WI38 (cell line): ENCODE results near the gene ZNF195.
"Not testable (repeated sequence)": the region's sequence is repeated elsewhere in the genome, so short reads cannot be mapped to it uniquely, and the experiment has no call there.

Source experiments
- H3K4me3 ChIP-seq: 2 replicates; pipeline ENCODE4 v1.5.1; 2011; ENCODE audit warnings: low read depth, mild to moderate bottlenecking, control low read depth, low read length
- TF ChIP-seq, protein P1 (sequence below): IDR thresholded peaks from 2 replicates; pipeline ENCODE4 v1.5.1; 2012; ENCODE audit warnings: low read depth, mild to moderate bottlenecking, control low read depth, low read length

ZNF195 gene

DNA sequence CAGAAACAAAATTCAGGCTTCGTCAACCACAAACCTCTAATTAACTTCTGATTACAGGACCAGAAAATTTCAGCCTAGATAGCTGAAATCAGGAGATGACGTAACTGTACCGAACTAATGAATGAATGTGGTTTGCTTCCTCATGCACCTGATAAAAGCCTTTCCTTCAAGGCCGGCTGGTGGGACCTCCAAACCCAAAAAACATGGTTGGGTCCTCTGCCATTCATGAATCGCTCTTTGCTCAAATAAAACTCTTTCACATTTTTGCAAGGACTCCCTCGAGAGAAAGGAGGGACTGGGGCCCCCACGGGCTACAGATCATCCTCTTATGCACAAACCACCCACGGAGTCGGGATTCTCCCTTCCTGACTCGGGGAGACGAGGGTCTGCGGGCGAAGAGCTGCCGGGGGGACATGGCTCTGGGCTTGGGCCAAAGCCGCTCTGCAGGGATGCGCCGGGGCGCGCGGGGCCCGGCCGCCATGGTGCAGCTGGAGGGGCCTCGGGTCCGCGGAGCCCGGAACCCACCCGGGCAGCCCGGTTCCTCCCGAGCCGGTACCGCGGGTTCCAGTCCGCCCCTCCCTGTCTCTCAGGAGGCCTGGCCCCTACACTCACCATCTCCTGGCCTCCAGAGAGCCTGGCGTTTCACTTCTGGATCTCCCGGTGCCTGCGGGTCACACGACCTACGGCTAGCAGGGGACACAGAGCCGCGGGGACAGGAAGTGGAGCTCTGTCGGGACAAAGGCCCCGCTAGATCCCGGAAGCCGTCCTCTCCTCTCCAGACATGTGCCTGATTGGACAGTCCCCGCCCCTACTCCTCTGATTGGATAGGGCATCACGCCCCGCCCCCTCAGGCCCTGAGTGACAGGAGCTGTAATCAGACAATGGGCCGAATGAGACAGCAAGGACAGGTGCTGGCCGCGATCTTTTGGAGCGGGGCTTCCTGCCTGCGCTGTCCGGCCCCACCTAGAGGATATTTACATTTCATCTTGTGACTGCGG is at the start of gene ZNF195:
TSS of gene ZNF195 (minus strand) at position 721 of the 998 bp plus-strand sequence. CDS start at position 615, 106 bp downstream.
- TF ChIP-seq, protein P1, sequence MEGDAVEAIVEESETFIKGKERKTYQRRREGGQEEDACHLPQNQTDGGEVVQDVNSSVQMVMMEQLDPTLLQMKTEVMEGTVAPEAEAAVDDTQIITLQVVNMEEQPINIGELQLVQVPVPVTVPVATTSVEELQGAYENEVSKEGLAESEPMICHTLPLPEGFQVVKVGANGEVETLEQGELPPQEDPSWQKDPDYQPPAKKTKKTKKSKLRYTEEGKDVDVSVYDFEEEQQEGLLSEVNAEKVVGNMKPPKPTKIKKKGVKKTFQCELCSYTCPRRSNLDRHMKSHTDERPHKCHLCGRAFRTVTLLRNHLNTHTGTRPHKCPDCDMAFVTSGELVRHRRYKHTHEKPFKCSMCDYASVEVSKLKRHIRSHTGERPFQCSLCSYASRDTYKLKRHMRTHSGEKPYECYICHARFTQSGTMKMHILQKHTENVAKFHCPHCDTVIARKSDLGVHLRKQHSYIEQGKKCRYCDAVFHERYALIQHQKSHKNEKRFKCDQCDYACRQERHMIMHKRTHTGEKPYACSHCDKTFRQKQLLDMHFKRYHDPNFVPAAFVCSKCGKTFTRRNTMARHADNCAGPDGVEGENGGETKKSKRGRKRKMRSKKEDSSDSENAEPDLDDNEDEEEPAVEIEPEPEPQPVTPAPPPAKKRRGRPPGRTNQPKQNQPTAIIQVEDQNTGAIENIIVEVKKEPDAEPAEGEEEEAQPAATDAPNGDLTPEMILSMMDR: no peak
- peak within 1 kb of the TSS; percentile 86 for H3K4me3 ChIP-seq

DNA sequence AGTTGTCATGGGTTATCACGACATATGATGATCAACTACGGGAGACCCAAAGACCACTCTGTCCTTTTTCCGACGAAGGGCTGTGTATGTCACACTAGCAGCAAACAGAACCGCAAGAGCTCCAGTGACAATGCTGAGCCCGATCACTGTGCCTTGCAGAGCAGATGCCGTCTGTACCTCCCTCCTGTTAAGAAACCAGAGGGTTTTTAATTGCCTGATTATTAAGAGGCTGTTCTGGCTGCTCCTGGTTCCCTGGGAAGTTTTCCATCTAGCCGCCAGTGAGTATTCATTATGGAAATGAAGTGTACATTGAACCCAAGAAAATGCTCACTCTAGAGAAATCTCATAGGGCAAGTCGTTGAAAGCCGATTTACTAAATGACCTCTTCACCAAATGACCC is 49.1 kb upstream of the ZNF195 start:
- H3K4me3 ChIP-seq: not testable (repeated sequence)

DNA sequence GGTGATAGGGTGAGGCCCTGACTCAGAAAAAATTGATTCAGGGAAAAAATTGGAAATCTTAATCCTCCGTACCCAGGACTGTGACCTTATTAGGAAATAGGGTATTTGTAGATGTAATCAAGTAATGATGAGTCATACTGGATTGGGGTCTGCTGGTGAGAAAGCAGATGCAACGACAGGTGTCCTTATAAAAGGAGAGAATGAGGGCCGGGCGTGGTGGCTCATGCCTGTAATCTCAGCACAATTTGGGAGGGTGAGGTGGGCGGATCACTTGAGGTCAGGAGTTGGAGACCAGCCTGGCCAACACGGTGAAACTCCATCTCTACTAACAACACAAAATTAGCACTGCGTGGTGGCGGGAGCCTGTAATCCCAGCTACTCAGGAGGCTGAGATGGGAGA is 47.6 kb upstream of the ZNF195 start:
- not testable (repeated sequence) for H3K4me3 ChIP-seq

DNA sequence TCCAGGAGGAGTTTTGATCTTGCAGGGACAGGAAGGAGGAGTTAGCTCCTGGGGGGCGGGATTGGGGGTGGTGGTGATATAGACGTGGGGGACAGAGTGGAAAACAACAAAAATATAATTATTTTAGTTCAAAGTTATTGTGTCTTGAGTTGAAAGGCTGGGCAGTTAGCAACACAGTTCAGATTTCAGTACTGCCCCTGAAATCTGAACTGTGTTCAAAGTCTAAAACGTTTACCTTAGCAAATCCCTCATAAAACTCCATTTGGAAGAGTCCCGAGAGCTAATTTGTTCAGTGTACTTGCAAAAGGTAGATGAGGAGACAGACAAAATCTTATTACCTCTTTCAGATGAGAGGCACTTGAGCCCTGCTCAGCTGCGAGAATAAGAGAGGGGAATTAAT is 45.0 kb upstream of the ZNF195 start:
- H3K4me3 ChIP-seq: not testable (repeated sequence)

GRCh38 chr11:3423138-3423731 is 44.3 kb upstream of the ZNF195 start:
- peak overlapping the region; percentile 55 for H3K4me3 ChIP-seq

GRCh38 chr11:3422380-3423137 is 43.6 kb upstream of the ZNF195 start:
- H3K4me3 ChIP-seq: peak overlapping the region; percentile 67

GRCh38 chr11:3421608-3422379 is 42.8 kb upstream of the ZNF195 start:
- peak overlapping the region; percentile 67 for H3K4me3 ChIP-seq

DNA sequence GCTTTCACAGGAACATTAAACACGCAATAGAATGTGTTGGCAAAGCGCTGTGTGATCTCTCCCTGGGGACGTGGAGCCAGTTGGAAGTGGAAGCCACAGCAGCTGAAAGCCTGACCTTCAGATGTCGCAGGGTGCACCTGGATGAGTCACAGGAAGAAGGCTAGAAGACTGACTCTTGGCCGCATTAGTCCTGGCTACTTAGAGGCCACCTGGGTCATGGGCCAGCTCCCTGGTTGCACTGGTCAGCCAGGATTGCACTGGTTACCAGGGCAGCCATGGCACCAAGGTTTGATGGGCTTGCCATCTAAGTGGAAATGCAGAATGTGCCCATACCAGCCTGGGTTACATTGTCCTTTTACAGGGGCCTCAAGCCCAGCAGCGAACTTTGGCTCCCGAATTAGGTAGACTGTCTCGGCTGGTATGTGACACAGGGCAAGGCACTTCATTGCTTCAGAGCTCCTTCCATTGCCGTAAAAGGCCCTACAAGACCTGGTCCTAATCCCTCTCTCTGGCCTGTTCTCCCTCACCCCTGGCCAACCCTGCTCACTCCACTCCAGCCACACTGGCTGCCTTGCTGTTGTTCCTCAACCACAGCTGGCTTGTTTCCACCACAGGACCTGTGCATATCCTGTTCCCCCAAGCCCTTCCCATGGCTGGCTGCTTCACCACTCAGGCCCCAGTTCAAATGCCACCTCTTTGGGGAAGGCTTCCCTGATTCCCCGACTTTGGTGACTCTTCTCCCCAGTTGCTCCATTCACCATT is 41.5 kb upstream of the ZNF195 start:
- not testable (repeated sequence) for H3K4me3 ChIP-seq

DNA sequence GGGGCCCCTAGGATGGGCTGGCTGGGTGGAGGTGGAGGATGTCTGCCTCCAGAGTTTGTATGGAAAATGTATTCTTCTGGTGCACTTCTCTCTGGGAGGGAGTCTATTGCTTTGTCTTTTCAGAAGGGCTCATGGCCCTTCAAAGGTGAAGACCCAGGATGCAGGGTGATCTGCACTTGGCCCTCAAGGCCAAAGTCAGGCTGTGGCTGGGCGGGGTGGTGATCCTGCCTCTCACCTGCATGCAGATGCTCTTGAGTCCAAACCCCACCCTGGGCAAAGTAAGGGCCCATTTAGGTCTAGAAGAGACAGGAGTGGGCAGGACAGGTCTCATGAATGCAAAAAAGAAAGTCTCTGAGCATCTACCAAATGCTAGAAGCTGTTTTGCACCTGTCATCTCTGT is 40.5 kb upstream of the ZNF195 start:
- not testable (repeated sequence) for H3K4me3 ChIP-seq

DNA sequence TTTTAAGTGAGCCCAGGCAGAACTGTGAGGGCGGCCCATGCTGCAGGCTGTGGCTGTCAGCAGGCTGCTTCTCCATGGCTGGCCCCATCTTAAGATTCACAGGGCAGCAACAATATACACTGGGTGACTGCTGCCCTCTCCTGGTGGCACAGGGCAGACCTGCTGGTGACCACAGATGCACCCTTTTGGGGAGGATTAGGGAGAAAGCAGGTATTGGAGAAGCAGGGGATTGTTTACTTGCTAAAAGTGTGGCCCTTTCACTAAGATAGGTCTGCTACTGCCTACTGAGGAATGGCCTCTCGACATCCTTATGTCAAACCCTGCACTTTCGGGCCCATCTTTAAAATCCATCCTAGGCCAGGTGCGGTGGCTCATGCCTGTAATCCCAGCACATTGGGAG is 38.1 kb upstream of the ZNF195 start:
- TF ChIP-seq, protein P1: peak; percentile 33
- H3K4me3 ChIP-seq: not testable (repeated sequence)

DNA sequence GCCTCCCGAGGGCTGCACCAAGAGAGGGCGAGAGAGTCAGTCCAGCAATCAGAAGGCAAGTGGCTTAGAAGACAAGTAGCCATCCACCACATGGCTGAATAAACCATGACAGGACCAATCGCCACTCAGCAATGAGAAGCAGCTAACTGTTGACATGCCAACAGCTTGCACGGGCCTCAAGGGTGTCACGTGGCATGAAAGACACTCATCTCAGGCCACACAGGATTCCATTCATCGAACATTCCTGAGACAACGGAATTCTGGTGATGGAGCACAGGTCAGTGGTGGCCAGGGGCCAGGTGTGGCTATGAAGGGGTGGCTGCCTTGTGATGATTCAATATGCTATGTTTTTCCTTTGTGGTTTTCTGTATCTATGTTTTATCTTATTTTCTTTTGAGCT is 36.4 kb upstream of the ZNF195 start:
- not testable (repeated sequence) for H3K4me3 ChIP-seq

GRCh38 chr11:3413666-3414065 is 34.7 kb upstream of the ZNF195 start:
- H3K4me3 ChIP-seq: not testable (repeated sequence)
